Measurements from ENCODE around the gene MED17.

MED17 gene

DNA sequence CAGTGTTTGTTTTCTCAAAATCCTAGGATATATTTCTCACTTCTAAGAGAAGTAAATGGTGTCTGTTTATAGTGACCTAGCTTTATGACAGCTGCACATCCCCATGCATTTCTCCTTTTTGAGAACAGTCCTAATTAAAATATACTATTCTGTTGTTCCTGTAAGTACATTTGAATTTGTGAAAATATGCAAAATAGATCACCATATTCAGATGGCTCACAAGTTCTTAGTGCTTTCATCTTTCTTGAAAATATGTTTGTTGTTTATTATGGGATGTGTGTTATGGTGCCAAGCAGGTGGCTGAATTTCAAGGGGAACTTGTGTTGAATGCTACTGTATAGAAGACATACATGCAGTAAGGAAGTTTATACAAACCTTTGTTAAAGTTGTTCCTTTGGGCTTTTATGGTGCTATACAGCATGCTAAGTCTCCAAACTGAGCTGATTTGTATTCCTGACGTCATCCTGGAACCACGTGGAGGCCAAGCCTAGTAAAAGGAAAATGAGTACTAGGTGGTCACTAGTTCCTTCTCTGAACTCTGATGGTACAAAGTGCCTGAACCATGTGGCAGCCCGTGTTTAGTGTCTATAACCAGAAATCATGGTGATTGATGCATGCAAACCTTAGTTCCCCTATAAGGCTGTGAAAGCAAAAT is 74.2 kb downstream of the MED17 start:
- TF ChIP-seq CTCF (IDR thresholded peaks at IDR 0.05; ENCODE audit: insufficient read depth, low read length, missing control alignments), result no peak
- ChIA-PET POLR2A (no interaction called here), CTCF (interaction anchor here (2.0 kb wide), 1 partner anchor 8 kb away, joined by 8 read pairs; the partner anchor contains the start of gene VSTM5)

GRCh38 chr11:93861808-93862207 is 77.7 kb downstream of the MED17 start:
- no peak for DNase-seq (ENCODE audit: low read depth, low spot score)
- H3K4me3 ChIP-seq (ENCODE audit: low read depth, low read length), result no peak overlapping the region
- CTCF ChIA-PET, result no interaction called here
- no peak for TF ChIP-seq CTCF (IDR thresholded peaks at IDR 0.05; ENCODE audit: insufficient read depth, low read length, missing control alignments)
- POLR2A ChIA-PET, result no interaction called here

More for the DNA sequence above, 74.2 kb downstream of the MED17 start:
- DNase-seq (ENCODE audit: low read depth, low spot score), result no peak
- no peak overlapping the region for H3K4me3 ChIP-seq (ENCODE audit: low read depth, low read length)
